HG02763 (cell line): ENCODE data around the gene PNLIPRP2.

Source experiments
- ATAC-seq: cut with Tn5 transposase; IDR thresholded peaks from one replicate; pipeline ENCODE4 v1.9.1; 2021; ENCODE audit warnings: mild to moderate bottlenecking, moderate library complexity; ENCODE audit not compliant: unreplicated experiment

PNLIPRP2 gene

GRCh38 chr10:116612107-116612769, 8.5 kb upstream of the PNLIPRP2 start:
- no peak for ATAC-seq

DNA sequence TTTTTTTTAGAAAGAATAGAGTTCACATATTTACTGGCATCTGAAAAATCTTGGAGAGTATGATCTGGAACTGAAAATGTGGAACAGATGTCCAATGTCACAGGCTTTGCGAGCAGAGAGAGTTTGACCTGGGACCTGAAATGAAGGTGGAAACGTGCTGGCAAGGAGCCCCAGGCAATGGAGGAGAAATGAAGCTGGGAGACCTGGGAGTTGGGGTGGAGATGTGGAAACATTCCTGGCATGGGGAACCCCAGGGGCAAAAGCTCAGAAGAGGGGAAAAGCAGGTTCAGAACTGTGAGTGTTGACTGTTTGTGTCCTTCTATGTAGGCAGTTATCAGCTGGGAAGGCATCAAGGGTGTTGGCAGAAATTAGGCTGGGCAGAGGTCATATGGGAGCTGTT, 7.3 kb upstream of the PNLIPRP2 start:
- ATAC-seq, result no peak

DNA sequence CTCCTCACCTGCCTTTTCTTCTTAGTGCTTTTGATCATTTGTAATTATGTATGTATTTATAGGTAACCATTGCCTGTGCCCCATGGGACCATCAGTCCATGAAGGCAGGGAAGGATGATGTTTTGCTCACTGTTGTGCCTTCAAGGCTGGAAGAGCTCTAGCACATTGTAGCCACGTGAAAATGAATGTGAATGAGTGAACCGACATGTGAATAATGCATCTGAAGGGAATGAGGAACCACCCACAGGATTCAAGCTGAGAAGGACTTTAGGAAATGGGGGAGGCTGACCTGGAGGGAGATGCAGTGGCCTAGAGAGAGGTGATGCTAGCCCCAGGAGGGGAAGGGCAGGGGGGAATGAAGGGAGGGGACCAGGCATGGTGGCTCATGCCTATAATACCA, 6.0 kb upstream of the PNLIPRP2 start:
- ATAC-seq, result no peak

- no peak for ATAC-seq
Measured at GRCh38 chr10:116615199-116615776, 5.5 kb upstream of the PNLIPRP2 start.

DNA sequence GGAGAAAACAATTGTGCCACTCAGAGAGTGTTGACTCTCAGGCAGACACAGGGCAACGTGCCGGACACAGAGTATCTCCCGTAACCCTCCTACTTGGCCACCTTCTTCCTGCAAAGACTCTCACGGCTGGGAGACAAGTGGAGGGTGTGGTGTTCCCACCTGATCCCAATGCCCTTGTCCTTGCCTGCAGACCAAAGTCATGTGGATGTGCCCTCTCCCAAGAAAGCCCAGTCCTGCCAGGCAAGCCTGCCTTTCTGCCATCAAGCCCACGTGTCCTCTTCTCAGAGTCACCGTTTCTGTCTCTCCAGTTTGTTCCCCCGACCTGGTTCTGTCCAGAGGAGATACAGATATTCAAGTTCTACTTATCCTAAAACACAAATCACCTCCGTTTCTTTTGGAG, 723 bp downstream of the PNLIPRP2 start:
- ATAC-seq, result no peak

DNA sequence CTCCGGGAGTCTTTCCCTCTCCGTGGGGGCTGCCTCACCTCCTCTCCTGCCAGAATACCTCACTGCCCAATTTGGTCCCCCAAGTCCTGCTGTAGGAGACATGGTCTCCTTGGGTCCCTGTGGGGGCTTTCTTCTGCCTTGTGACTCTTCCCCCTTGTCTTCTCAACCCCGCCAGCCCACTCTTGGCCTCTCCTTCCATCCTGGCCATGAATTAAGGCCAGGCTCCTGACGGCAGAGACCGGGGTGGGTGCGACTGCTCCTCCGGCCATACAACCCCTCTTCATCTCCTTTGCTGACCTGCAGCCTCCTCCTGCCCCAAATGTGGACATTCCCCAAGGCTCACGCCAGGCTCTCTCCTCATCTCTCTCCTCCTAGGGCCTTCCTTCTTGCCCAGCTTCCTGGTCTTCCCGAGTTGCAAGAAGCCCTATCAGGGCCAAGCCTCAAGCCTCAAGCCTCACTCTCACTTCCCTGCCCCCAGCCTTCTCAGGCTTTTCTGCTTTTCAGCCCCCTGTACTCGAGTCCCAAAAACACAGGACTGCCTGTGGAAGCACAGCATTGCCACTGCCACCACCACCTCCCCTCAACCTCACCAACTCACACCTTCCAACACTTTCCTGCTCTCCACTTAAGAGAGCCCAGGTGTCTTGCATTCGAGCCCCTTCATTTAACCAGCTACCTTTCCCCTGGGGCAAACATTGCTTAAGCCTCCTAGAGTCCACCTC, 1.3 kb downstream of the PNLIPRP2 start:
- no peak for ATAC-seq

GRCh38 chr10:116625845-116626244, 5.1 kb downstream of the PNLIPRP2 start:
- ATAC-seq, result no peak

GRCh38 chr10:116626815-116627214, 6.1 kb downstream of the PNLIPRP2 start:
- no peak for ATAC-seq

GRCh38 chr10:116627386-116627933, 6.7 kb downstream of the PNLIPRP2 start:
- no peak for ATAC-seq

GRCh38 chr10:116629340-116629739, 8.6 kb downstream of the PNLIPRP2 start:
- ATAC-seq, result no peak

GRCh38 chr10:116630020-116630419, 9.3 kb downstream of the PNLIPRP2 start:
- ATAC-seq, result no peak

GRCh38 chr10:116631871-116632295, 11.1 kb downstream of the PNLIPRP2 start:
- no peak for ATAC-seq

GRCh38 chr10:116632596-116633215, 12.0 kb downstream of the PNLIPRP2 start:
- ATAC-seq, result no peak

DNA sequence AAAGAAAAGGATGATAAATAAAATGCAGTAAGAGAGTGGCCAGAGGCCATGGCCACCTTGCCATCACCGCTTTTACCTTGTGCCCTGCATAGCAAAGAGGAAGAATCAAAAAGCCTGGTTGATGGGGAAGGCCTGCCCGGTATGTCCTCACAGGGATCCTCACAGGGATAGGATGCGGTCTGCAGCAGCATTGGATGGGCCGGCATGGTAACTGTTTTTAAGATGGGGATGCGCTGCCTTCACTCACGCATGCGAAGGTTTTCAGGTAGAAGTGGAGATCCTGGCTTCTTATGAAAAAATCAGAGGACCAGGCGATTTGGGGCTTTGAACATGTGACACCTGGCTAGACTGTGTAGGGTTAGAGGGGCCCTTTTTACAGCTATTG, 12.5 kb downstream of the PNLIPRP2 start:
- ATAC-seq, result no peak

- no peak for ATAC-seq
Measured at GRCh38 chr10:116634126-116634975, 13.6 kb downstream of the PNLIPRP2 start.

GRCh38 chr10:116636385-116636784, 15.6 kb downstream of the PNLIPRP2 start:
- no peak for ATAC-seq

DNA sequence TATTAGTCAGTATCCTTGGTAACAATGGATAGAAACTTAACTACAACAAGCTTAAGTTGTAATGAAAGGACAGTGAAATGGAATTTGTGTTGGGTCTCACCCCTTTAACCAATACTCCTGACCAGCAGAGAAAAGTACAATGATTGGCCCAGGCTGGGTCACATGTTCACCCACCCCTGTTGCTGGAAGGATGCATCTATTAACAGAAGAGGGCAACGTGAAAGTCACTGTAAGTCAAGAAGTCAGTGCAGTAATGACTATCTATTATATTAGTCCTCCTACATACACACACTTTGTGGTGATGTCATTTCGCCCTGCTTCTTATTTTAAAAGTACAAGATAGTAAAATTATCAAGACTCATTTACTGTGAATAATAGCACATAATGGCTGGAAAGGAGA, 16.2 kb downstream of the PNLIPRP2 start:
- no peak for ATAC-seq

- ATAC-seq, result no peak
Measured at GRCh38 chr10:116637830-116638229, 17.1 kb downstream of the PNLIPRP2 start.

DNA sequence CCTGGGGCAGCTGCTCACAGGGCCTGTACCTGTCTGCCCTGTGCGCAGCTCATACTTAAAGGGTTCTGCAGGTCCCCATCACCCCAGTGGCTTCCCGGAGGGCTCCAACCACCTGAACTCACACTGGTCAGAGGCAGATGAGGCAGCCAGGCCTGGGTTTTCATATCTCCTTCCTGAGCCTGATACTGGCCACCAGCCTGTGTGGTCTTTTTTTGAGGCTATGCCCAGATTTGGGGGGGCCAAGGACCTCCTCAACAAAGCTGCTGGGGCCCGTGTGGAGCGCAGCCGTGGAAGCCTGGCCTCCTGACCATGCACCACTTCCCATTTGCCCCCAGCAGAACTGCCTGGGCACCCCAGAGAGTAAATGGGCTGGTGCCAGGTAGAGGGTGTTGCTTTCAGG, 25.7 kb downstream of the PNLIPRP2 start:
- ATAC-seq, result no peak

GRCh38 chr10:116648903-116649302, 28.1 kb downstream of the PNLIPRP2 start:
- ATAC-seq, result no peak

DNA sequence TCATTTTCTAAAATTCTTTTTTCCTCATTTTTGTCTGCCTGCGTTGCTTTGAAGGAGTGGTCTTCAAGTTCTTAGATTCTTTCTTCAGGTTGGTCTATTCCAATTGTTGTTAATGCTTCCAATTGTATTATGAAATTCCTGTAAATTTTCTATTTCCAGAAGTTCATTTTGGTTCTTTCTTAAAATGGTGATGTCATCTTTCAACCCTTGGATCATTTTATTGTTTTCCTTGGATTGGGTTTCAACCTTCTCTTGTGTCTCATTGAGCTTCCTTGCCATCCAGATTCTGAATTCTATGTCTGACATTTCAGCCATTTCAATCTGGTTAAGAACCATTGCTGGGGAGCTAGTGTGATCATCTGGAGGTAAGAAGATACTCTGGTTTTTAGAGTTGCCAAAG, 33.1 kb downstream of the PNLIPRP2 start:
- ATAC-seq, result no peak
